WERI-Rb-1 (cell line): ENCODE data around the gene C19orf44.
"Not testable (repeated sequence)": the region's sequence is repeated elsewhere in the genome, so short reads cannot be mapped to it uniquely, and the experiment has no call there.

Experiments
- DNase-seq: peaks from one replicate; pipeline ENCODE4 v3.0.0-alpha.2; 2020
- H3K27ac ChIP-seq: fragments of 250-450 bp; sonication (Bioruptor Pico); 2 replicates; pipeline ENCODE4 v1.5.1; 2020; ENCODE audit warnings: mild to moderate bottlenecking, moderate library complexity
- H3K27me3 ChIP-seq: fragments of 250-450 bp; sonication (Bioruptor Pico); 2 replicates; pipeline ENCODE4 v1.5.1; 2021; ENCODE audit warnings: mild to moderate bottlenecking, low read depth, moderate library complexity; ENCODE audit not compliant: insufficient read depth, severe bottlenecking
- H3K36me3 ChIP-seq: fragments of 250-450 bp; sonication (Bioruptor Pico); 2 replicates; pipeline ENCODE4 v1.5.1; 2020; ENCODE audit warnings: mild to moderate bottlenecking, moderate library complexity
- H3K4me3 ChIP-seq: 2 replicates; pipeline ENCODE4 v1.5.1; 2011; ENCODE audit warnings: low read depth, mild to moderate bottlenecking, control low read depth, low read length
- H3K9me3 ChIP-seq: fragments of 250-450 bp; sonication (Bioruptor Pico); 2 replicates; pipeline ENCODE4 v1.5.1; 2021; ENCODE audit warnings: mild to moderate bottlenecking, moderate library complexity; ENCODE audit not compliant: severe bottlenecking
- CTCF ChIP-seq: IDR thresholded peaks from 2 replicates; pipeline ENCODE4 v1.5.1; 2011; ENCODE audit warnings: low read depth, mild to moderate bottlenecking, control low read depth, inconsistent platforms, low read length

C19orf44 gene

GRCh38 chr19:16542910-16543472 lies 46.8 kb downstream of the C19orf44 start:
- TF ChIP-seq CTCF = no peak

DNA sequence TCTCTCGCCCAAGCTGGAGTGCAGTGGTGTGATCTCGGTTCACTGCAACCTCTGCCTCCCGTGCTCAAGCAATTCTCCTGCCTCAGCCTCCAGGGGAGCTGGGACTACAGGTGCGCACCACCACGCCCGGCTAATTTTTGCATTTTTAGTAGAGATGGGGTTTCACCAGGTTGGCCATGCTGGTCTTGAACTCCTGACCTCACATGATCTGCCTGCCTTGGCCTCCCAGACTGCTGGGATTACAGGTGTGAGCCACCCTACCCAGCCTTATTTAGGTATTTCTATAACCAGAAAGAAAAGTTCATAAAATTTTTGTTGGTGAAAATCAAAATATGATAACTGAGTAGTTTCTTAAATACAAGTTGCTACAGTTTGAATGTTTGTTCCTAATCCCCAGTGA lies 47.5 kb downstream of the C19orf44 start:
- peaks cover 34% of the 10 kb centered on the region for H3K36me3 ChIP-seq
- H3K4me3 ChIP-seq, H3K9me3 ChIP-seq, H3K27me3 ChIP-seq, H3K27ac ChIP-seq, DNase-seq: not testable (repeated sequence)

More at GRCh38 chr19:16542910-16543472, 46.8 kb downstream of the C19orf44 start:
- Histone ChIP-seq H3K27me3 (no peaks in the 10 kb centered on the region), H3K36me3 (peaks cover 37% of the 10 kb centered on the region), H3K9me3 (no peaks in the 10 kb centered on the region), H3K27ac (peak overlapping the region; percentile 97), H3K4me3 (peak overlapping the region; percentile 74)
- peak; percentile 59 for DNase-seq

GRCh38 chr19:16544473-16545231 lies 48.5 kb downstream of the C19orf44 start:
- no peak overlapping the region for H3K4me3 ChIP-seq

DNA sequence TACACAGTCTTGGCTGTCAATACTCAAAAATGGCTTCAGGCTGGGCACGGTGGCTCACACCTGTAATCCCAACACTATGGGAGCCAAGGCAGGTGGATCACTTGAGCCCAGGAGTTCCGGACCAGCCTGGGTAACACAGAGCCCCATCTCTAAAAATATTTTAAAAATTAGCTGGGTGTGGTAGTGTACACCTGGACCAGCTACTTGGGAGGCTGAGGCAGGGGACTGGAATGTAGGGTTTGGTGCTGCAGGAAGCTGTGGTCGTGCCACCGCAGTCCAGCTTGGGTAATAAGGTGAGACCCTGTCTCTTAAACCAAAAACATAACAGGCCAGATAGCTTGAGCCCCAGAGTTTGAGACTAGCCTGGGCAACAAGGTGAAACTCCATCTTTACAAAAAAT lies 52.8 kb downstream of the C19orf44 start:
- DNase-seq = no peak
- TF ChIP-seq CTCF = no peak
- peak overlapping the region; percentile 49 for H3K27ac ChIP-seq
- H3K27me3 ChIP-seq = no peaks in the 10 kb centered on the region
- no peaks in the 10 kb centered on the region for H3K9me3 ChIP-seq
- H3K36me3 ChIP-seq = peaks cover 21% of the 10 kb centered on the region
- H3K4me3 ChIP-seq = no peak overlapping the region

More at GRCh38 chr19:16544473-16545231, 48.5 kb downstream of the C19orf44 start:
- H3K27ac ChIP-seq = no peak overlapping the region
- no peaks in the 10 kb centered on the region for H3K27me3 ChIP-seq
- no peaks in the 10 kb centered on the region for H3K9me3 ChIP-seq
- no peak for TF ChIP-seq CTCF
- no peak for DNase-seq
- peaks cover 28% of the 10 kb centered on the region for H3K36me3 ChIP-seq

DNA sequence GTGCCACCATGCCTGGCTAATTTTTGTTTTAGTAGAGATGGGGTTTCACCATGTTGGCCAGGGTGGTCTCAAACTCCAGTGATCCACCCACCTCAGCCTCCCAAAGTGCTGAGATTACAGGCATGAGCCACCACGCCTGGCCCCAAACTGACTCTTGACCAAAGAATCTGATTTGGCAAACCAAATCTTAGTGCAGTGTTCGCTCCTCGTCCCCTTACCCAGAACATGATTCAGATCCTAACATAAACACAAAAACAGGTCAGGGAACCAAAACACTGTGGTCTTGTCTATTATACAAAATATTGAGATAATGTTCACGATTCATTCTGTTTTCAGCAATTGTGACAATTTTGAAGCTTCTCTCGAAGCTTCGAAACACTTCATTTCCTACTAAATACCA lies 55.7 kb downstream of the C19orf44 start:
- not testable (repeated sequence) for H3K9me3 ChIP-seq, H3K4me3 ChIP-seq, H3K27ac ChIP-seq, DNase-seq, H3K27me3 ChIP-seq
- peaks cover 34% of the 10 kb centered on the region for H3K36me3 ChIP-seq

DNA sequence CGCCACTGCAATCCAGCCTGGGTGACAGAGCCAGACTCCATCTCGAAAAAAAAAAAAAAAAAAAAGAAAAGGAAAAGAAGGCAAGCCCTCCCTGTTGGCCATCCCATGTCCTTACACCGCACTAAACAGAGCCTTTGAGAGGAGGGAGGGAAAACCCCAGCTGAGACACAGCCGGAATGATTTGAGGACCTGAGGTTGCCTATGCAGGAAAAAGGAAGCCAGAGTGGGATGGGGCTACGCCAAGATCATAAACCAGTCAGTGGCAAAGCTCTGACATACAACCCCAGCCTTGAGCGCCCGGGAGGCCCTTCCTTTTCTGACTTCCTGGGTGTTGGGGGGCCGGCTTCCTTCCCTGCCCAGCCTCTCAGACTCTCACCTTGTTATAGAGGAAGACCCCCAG lies 58.6 kb downstream of the C19orf44 start:
- Histone ChIP-seq H3K4me3 (no peak overlapping the region), H3K9me3 (no peaks in the 10 kb centered on the region), H3K27ac (no peak overlapping the region), H3K36me3 (peaks cover 49% of the 10 kb centered on the region), H3K27me3 (no peaks in the 10 kb centered on the region)
- no peak for TF ChIP-seq CTCF
- DNase-seq = no peak

GRCh38 chr19:16559780-16560276 lies 63.6 kb downstream of the C19orf44 start:
- Histone ChIP-seq H3K27ac (no peak overlapping the region), H3K36me3 (peaks cover 60% of the 10 kb centered on the region), H3K27me3 (no peaks in the 10 kb centered on the region), H3K9me3 (no peaks in the 10 kb centered on the region), H3K4me3 (no peak overlapping the region)
- TF ChIP-seq CTCF = no peak
- DNase-seq = no peak
